Activated T-helper 2 cell treated with anti-CD3 and anti-CD28 coated beads, Interferon-gamma antibody, Interleukin-2, Interleukin-4, amounts not matched to agents 10 μg/mL and 5 μg/mL and 100 μg/mL, durations not matched to agents 14 hours and 24 hours and 36 hours (primary cell): ENCODE measurements around the gene FN1. TPM values are rescaled to one million over a fixed set of nuclear protein-coding genes. Genes with fewer than 3 reads are reported as not detected.

Experiments
- DNase-seq: peaks from one replicate; pipeline ENCODE4 v3.0.0; 2021; ENCODE audit warnings: low spot score
- H3K27ac Mint-ChIP-seq: one replicate; pipeline ENCODE4 v1.8.0; 2021; ENCODE audit warnings: mixed read lengths
- H3K27me3 Mint-ChIP-seq: one replicate; pipeline ENCODE4 v1.8.0; 2021; ENCODE audit warnings: low read depth, mixed read lengths
- H3K36me3 Mint-ChIP-seq: one replicate; pipeline ENCODE4 v1.8.0; 2021; ENCODE audit warnings: low read depth, mixed read lengths
- H3K4me1 Mint-ChIP-seq: one replicate; pipeline ENCODE4 v1.8.0; 2021; ENCODE audit warnings: low read depth, mixed read lengths
- H3K4me3 Mint-ChIP-seq: one replicate; pipeline ENCODE4 v1.8.0; 2021; ENCODE audit warnings: low read depth, mild to moderate bottlenecking, moderate library complexity, mixed read lengths
- H3K9me3 Mint-ChIP-seq: one replicate; pipeline ENCODE4 v1.8.0; 2021; ENCODE audit warnings: mixed read lengths
- intact Hi-C: fragments of 100-400 bp; cut with micrococcal nuclease; formaldehyde crosslinking; loops from one replicate; pipeline ENCODE4 v1.15.1; 2023
- total RNA-seq: library from RNA; stranded (reverse); gene quantifications from 2 replicates; pipeline ENCODE4 v1.2.3, GENCODE V29; 2022

The FN1 gene
- total RNA-seq, 1 donor from 2014 or later = 4.5 TPM

DNA sequence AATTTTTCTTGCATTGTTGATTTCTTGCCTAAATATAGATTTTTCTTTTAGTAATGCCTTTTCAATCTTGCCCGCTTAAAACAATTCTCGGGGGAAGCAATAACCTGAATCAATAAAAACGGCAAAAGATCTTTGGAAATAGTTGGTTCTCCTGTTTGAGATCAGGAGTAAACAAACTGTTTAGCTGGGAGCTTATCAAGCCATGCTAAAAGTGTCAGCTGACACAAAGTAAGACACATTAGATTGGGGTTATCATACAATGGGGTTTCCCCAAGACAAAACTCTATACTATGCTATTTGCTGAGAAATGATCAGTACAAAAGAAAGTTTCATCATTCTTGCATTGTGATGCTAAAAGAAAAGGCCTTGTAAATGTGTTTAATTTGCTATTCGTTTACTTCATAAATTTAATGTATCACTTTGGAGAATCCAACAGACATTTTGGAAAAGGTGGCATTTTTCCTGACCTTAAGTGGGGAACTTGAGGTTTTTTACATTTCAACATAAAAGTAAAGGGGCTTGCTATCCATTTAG, 77.5 kb downstream of the FN1 start:
- Mint-ChIP-seq H3K36me3 (peaks cover 40% of the 10 kb centered on the region), H3K27ac (no peak overlapping the region), H3K9me3 (no peaks in the 10 kb centered on the region)

DNA sequence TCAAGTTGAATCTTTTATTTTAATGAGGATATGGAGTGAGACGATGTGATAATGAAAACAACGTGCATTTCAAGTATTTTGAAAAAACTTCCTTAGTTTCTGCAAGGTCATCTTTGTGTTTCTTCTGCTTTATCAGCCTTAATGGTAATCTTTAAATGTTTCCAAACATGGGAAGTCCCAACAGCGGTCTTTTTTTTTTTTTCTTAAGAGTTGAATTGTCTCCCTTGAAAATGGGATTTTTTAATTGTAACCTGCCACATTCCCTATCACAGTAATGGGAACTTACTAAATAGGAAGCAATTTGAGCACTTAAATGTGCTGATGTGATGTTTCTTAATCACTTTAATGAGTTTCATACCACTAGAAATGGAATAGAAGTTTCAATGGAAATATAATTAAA, 78.2 kb downstream of the FN1 start:
- H3K9me3 Mint-ChIP-seq = no peaks in the 10 kb centered on the region
- H3K36me3 Mint-ChIP-seq = peaks cover 42% of the 10 kb centered on the region
- intact Hi-C loops = no loop called here
- no peak for DNase-seq
- H3K27ac Mint-ChIP-seq = no peak overlapping the region
- H3K4me1 Mint-ChIP-seq = no peaks in the 10 kb centered on the region
- H3K27me3 Mint-ChIP-seq = no peaks in the 10 kb centered on the region
- no peak overlapping the region for H3K4me3 Mint-ChIP-seq

More for the DNA sequence above, 77.5 kb downstream of the FN1 start:
- H3K4me1 Mint-ChIP-seq = no peaks in the 10 kb centered on the region
- H3K4me3 Mint-ChIP-seq = no peak overlapping the region
- no peak for DNase-seq
- no peaks in the 10 kb centered on the region for H3K27me3 Mint-ChIP-seq
- intact Hi-C loops = no loop called here

DNA sequence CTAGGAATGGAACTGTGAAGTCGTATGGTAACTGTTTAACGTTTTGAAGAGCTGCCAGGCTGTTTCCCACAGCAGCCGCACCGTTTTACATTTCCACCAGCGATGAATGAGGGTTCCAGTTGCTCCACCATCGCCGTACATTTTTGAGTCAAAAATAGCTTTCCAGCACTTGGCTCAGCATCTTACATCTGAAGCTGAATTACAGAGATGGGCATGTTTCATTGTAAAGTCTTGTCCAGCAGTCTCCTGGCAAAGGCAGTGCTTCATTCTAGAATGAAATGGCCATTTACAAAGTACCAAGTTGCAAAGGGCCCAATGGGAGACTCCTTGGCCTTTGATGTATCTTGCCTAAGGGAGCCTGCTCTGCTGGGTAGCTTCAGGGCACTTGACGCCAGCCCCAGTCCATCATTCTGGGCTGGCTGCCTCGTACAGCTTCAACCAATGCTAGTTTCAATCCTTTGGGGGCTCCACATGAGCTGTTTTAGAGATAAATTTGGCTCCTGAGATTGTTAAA, 78.9 kb downstream of the FN1 start:
- Mint-ChIP-seq H3K36me3 (peaks cover 38% of the 10 kb centered on the region), H3K4me3 (no peak overlapping the region), H3K4me1 (no peaks in the 10 kb centered on the region), H3K27ac (no peak overlapping the region), H3K9me3 (no peaks in the 10 kb centered on the region), H3K27me3 (no peaks in the 10 kb centered on the region)
- DNase-seq = no peak
- intact Hi-C loops = no loop called here

DNA sequence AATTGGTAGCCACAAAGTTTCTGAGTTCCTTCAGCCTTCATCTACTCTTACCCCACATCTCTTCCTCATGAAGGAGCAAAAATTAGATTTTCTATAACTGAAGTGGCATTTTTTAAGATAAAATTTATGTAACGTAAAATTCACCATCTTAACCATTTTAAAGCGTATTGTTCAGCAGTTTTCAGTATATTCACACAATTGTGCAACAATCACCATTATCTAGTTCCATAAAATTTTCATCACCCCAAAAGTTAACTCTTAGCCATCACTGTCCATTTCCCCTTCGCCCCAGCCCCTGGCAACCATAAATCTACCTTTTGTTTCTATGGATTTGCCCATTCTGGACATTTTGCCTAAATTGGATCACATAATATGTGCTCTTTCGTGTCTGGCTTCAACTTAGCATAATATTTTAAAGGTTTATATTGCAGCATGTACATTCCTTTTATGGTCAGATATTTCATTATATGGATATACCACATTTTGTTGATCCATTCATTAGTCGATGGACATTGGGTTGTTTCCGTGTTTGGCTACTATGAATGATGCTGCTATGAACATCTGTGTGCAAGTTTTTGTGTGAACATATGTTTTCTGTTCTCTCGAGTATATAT, 79.4 kb downstream of the FN1 start:
- no peak overlapping the region for H3K27ac Mint-ChIP-seq
- no peaks in the 10 kb centered on the region for H3K27me3 Mint-ChIP-seq
- intact Hi-C loops = no loop called here
- DNase-seq = no peak
- H3K4me1 Mint-ChIP-seq = no peaks in the 10 kb centered on the region
- H3K4me3 Mint-ChIP-seq = no peak overlapping the region
- peaks cover 43% of the 10 kb centered on the region for H3K36me3 Mint-ChIP-seq
- no peaks in the 10 kb centered on the region for H3K9me3 Mint-ChIP-seq

DNA sequence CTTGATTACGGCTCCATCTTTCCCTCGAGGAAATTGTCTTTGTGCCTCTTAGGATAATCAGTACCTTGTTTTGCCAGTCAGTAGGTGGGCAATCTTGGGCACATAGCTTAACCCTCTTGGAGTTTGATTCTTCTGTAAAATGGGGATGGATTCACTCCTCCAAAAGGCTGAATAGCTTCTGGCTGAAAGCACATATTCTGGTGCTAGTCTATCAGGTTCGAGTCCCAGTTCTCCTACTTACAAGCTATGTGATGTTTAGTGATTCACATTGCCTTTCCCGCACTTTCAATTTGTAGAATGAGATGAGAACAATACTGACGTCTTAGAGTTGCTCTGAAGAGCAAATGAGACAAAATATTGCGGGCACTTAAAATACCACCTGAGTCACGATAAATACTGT, 80.1 kb downstream of the FN1 start:
- Mint-ChIP-seq H3K36me3 (peaks cover 45% of the 10 kb centered on the region), H3K27ac (no peak overlapping the region), H3K4me1 (no peaks in the 10 kb centered on the region), H3K4me3 (no peak overlapping the region), H3K9me3 (no peaks in the 10 kb centered on the region), H3K27me3 (no peaks in the 10 kb centered on the region)
- intact Hi-C loops = no loop called here
- no peak for DNase-seq

DNA sequence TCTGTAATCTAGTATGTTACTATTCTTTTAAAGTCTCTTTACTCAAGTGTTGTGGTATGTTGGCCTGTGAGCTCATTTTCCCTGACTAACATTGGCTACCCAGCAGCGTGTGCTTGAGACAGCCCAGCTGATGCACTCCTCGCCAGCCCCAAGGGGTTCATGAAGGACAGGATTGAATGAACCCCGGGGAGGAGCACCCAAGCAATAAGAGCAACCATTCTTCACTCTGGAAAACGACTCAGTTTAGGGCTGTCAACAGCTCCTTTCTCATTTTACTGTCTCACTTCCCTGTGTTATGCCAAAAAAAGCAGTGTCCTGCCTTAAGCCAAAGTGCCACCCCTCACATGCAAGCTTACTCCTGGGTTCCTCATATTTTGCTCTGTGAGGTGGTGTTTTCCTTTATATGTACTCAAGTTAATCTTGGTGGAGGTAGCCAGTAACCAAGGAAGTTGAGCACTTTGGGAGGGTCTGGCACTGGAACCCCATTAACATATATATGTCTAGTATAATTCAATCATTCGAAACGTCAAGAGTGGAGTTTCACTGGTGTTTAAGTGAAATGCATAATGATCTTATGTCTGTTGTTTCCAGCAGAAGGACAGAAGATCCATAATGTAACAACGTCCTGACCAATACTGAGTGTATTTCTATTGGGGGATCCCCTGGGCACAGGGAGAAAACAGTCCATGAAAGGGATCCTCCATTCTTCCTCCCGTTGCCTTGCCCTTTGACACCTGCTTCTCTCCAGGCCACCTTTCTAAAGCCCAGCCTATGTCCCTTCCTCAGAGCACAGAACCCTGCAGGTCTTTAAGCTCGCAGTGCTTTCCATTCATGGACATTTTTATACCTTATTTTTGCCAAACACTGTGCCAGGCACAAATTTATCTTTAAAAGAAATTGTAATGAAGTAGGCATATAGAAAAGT, 80.8 kb downstream of the FN1 start:
- no peaks in the 10 kb centered on the region for H3K27me3 Mint-ChIP-seq
- intact Hi-C loops = loop anchor here (5.0 kb wide), 1 partner anchor 43 kb away; the partner anchor contains the start of gene ATIC
- H3K27ac Mint-ChIP-seq = no peak overlapping the region
- no peak for DNase-seq
- no peaks in the 10 kb centered on the region for H3K9me3 Mint-ChIP-seq
- H3K4me3 Mint-ChIP-seq = no peak overlapping the region
- H3K4me1 Mint-ChIP-seq = no peaks in the 10 kb centered on the region
- H3K36me3 Mint-ChIP-seq = peaks cover 53% of the 10 kb centered on the region

DNA sequence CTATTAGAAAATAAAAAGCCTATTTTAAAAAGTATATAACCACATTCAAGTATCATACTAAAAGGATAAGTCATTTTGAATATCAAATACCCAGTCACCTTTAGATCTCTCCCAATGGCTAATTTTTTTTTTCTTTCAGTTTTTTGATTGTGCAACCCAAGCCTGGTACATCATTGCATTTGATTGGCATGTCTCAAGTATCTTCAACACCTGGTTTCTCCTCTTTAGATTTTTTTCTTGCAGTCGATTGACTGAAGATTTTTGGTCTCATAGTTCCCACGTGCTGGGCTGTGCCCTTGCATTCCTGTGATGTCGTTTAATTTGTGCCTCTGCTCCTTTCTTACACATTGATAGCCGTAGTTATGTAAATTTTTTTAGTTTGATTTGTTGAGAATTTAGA, 83.3 kb downstream of the FN1 start:
- Mint-ChIP-seq H3K36me3 (peaks cover 70% of the 10 kb centered on the region), H3K4me1 (no peaks in the 10 kb centered on the region), H3K9me3 (no peaks in the 10 kb centered on the region), H3K4me3 (no peak overlapping the region), H3K27me3 (no peaks in the 10 kb centered on the region), H3K27ac (no peak overlapping the region)
- intact Hi-C loops = loop anchor here (5.0 kb wide), 1 partner anchor 40 kb away; the partner anchor contains the start of gene ATIC
- DNase-seq = no peak

DNA sequence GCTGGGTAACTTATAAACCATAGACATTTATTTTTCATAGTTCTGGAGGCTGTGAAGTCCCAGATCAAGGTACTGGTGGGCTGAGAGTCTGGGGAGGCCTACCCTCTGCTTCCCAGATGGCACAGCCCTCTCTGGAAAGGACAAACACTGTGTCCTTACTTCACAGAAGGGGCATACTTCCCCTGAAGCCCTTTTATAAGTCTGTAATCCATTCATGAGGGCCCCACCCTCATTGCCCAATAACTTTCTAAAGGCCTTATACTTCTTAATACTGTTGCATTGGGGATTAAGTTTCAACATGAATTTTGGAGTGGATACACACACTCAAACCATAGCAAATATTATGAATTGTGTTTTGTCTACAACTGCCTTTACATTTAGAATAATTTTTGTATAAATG, 88.0 kb downstream of the FN1 start:
- Mint-ChIP-seq H3K36me3 (peaks cover 82% of the 10 kb centered on the region), H3K4me1 (no peaks in the 10 kb centered on the region), H3K27ac (no peak overlapping the region), H3K27me3 (no peaks in the 10 kb centered on the region), H3K9me3 (no peaks in the 10 kb centered on the region), H3K4me3 (no peak overlapping the region)
- DNase-seq = no peak
- intact Hi-C loops = no loop called here

DNA sequence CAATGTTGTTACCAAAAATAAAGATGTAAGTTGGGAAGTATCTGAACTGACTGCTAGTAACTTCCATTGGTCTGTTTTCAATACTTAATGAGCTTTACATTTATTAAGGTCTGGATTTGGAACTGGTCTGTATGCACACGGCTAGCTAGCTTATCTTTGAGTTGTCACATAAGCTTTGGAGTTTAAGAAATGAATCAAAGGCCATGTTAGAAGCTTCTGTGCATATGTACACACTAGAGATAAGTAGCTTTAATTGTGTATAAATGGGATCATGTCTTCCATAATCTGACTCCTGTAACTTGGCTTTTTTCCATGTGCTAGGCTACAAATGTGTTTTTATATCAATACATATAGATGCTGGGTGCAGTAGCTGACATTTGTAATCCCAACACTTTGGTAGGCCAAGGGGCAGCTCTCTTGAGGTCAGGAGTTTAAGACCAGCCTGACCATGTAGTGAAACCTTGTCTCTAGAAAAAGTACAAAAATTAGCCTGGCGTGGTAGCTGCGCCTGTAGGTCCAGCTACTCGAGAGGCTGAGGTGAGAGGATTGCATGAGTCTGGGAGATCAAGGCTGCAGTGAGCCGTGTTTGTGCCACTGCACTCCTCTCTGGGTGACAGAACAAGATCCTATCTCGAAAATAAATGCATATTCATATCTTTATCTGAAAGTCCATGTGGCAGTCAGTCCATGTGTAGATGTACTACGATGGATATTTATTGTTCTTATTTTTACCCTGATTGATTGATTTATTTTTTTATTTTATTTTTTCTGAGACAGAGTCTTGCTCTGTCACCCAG, 96.8 kb downstream of the FN1 start:
- DNase-seq = no peak
- intact Hi-C loops = no loop called here
- Mint-ChIP-seq H3K27me3 (no peaks in the 10 kb centered on the region), H3K27ac (no peak overlapping the region), H3K4me3 (no peak overlapping the region), H3K4me1 (no peaks in the 10 kb centered on the region), H3K9me3 (no peaks in the 10 kb centered on the region), H3K36me3 (peaks cover 85% of the 10 kb centered on the region)

DNA sequence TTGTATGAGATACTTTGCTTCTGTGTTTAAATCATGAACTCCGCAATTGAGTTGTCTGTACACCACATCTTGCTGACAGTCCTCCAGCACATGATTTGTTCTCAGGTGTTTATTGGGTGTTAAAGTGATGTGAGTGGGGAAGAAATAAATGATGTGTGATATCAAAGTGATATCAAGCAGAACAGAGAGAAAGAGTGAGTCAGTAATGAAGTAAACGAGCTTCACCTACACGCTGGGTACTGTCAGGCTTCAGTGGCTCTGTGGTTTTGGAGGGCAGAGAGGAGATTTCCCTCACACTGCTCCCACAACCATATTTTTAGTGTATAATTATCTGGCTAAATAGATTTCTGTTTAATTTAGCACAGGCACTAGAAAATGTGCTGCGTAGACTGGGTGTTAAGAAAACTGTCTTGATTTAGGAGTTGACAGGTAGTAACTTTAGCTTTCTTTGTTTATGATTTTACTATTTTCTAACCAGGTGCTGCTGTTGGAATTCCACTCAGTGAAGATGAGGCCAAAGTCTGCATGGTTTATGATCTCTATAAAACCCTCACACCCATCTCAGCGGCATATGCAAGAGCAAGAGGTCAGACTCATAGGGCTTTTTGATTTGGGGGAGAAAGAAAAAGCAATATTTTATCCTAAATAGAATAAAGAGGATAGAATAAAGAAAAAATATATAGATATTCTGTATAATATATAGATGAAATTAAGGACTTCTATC, 102.8 kb downstream of the FN1 start:
- peaks cover 18% of the 10 kb centered on the region for H3K4me1 Mint-ChIP-seq
- no peaks in the 10 kb centered on the region for H3K27me3 Mint-ChIP-seq
- H3K27ac Mint-ChIP-seq = no peak overlapping the region
- H3K4me3 Mint-ChIP-seq = no peak overlapping the region
- no peaks in the 10 kb centered on the region for H3K9me3 Mint-ChIP-seq
- no peak for DNase-seq
- peaks cover 75% of the 10 kb centered on the region for H3K36me3 Mint-ChIP-seq
- intact Hi-C loops = no loop called here

DNA sequence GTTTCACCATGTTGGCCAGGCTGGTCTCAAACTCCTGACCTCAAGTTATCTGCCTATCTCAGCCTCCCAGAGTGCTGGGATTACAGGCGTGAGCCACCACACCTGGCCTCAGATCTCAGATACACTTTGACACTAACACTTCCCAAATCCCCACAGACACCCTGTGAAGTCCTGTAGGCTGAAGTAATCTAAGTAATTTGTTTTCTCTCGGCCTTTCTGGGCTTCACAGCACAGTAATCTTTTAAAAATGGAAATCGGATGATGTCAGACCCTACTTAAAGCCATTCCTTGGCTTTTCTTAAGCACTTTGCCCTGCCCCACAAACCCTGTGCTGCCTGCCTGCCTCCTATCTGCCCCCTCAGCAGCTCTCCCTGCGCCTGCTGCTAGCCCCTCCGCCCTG, 107.8 kb downstream of the FN1 start:
- no peak for DNase-seq
- Mint-ChIP-seq H3K27ac (no peak overlapping the region), H3K9me3 (no peaks in the 10 kb centered on the region), H3K4me1 (peaks cover 28% of the 10 kb centered on the region), H3K27me3 (no peaks in the 10 kb centered on the region), H3K4me3 (no peak overlapping the region), H3K36me3 (peaks cover 83% of the 10 kb centered on the region)
- intact Hi-C loops = no loop called here

DNA sequence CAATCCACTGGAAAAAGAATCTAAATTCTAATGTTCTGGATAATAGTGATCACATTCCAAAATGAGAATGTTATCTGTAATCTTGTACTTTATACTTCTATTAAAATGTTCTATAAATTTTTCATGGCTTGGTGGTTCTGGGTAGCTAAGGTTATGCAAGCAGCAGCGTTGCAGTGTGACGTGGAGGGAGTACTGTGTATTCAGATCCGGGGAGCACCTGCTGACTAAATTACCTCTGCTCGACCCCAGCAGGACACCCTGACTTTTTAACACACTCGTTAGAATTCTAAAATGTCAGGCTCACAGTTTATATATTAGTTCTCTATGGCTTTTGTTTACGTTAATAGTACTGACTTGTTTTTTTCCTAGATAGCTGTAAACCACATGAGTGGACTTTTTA, 111.1 kb downstream of the FN1 start:
- Mint-ChIP-seq H3K27ac (no peak overlapping the region), H3K27me3 (no peaks in the 10 kb centered on the region), H3K4me3 (no peak overlapping the region), H3K36me3 (peaks cover 87% of the 10 kb centered on the region), H3K4me1 (peaks cover 21% of the 10 kb centered on the region), H3K9me3 (no peaks in the 10 kb centered on the region)
- intact Hi-C loops = no loop called here
- no peak for DNase-seq
